Transverse colon (tissue), 4 donors: ENCODE results near the gene SOHLH2. TPM values are rescaled to one million over a fixed set of nuclear protein-coding genes. Genes with fewer than 3 reads are reported as not detected.

Experiments
- DNase-seq: peaks from one replicate; pipeline ENCODE4 v3.0.0-alpha.2; 2019
- H3K27ac ChIP-seq, 4 donors: fragments of 200-600 bp; sonication (generic); 2 replicates each; pipeline ENCODE4 v1.5.1; 2016 to 2018; ENCODE audit warnings: inconsistent platforms in 4 of 4
- H3K27me3 ChIP-seq: fragments of 200-600 bp; sonication (generic); 2 replicates; pipeline ENCODE4 v1.5.1; 2017; ENCODE audit warnings: inconsistent platforms
- H3K36me3 ChIP-seq, 4 donors: fragments of 200-600 bp; sonication (generic); 2 replicates each; pipeline ENCODE4 v1.5.1; 2017 to 2019; ENCODE audit warnings: inconsistent platforms in 4 of 4
- H3K4me1 ChIP-seq, 4 donors: fragments of 200-600 bp; sonication (generic); 2 replicates each; pipeline ENCODE4 v1.5.1; 2017 to 2020; ENCODE audit warnings: inconsistent platforms in 4 of 4
- H3K4me3 ChIP-seq, 4 donors: fragments of 200-600 bp; sonication (generic); 1 replicate in 1 of 4; 2 replicates in 3 of 4; pipeline versions ENCODE4 v1.5.1 to v1.6.1; 2017 to 2019; ENCODE audit warnings: inconsistent platforms in 4 of 4
- H3K9me3 ChIP-seq, 2 donors: fragments of 200-600 bp; sonication (generic); 2 replicates each; pipeline ENCODE4 v1.5.1; 2017 to 2019; ENCODE audit warnings: inconsistent platforms in 2 of 2
- CTCF ChIP-seq, 5 experiments: fragments of 200-600 bp in 3 of 5; fragments of 450-650 bp in 2 of 5; sonication (generic) in 3 of 5; IDR thresholded peaks; 1 replicate in 2 of 5; 2 replicates in 3 of 5; pipeline ENCODE4 v1.5.1; 2016 to 2017; ENCODE audit warnings: antibody characterized with exemption in 5 of 5, inconsistent platforms in 3 of 5, mild to moderate bottlenecking in 2 of 5, moderate library complexity in 1 of 5
- EP300 ChIP-seq: sonication (generic); formaldehyde crosslinking; IDR thresholded peaks from one replicate; pipeline ENCODE4 v1.6.1; 2017; ENCODE audit warnings: antibody characterized with exemption, low read depth
- POLR2A ChIP-seq: fragments of 450-650 bp; IDR thresholded peaks from one replicate; pipeline ENCODE4 v1.6.1; 2016; ENCODE audit warnings: antibody characterized with exemption, mild to moderate bottlenecking, moderate library complexity
- POLR2AphosphoS5 ChIP-seq, 3 donors: sonication (generic); formaldehyde crosslinking; IDR thresholded peaks; one replicate each; pipeline ENCODE4 v1.6.1; 2016; ENCODE audit warnings: antibody characterized with exemption in 3 of 3
- WGBS, 2 donors: methylation state at CpG; one replicate each; pipeline ENCODE4 v1.1.5; 2018; ENCODE audit warnings: low coverage in 1 of 2; 5-methylcytosine and 5-hydroxymethylcytosine counted together
- in situ Hi-C, 4 donors: fragments of 200-750 bp; cut with MboI; loops; one replicate each; pipeline versions ENCODE4 v1.15.0 to v1.15.1; 2017; ENCODE audit warnings: low sequenced_read_pairs in 3 of 4, low pct_ligation_motif_present in 1 of 4, low pct_unique_long_range_greater_than_20kb in 1 of 4
- intact Hi-C: fragments of 100-400 bp; cut with DNase I; formaldehyde crosslinking; loops from one replicate; pipeline ENCODE4 v1.15.1; 2023; ENCODE audit warnings: low total_unique reads
- total RNA-seq, 4 donors: library from RNA; depleted of rRNA; stranded (reverse); fragments of >200 nt; gene quantifications; one replicate each; pipeline ENCODE4 v1.1.0, GENCODE V29; 2016

The SOHLH2 gene
- total RNA-seq, 4 donors from 2014 or later, result 0.27 TPM; not detected in 3

- no peak for DNase-seq
- TF ChIP-seq EP300 (no peak), CTCF (IDR thresholded peaks at IDR 0.05) (no peak), POLR2AphosphoS5 (IDR thresholded peaks at IDR 0.05) (no peak), POLR2A (no peak)
- H3K4me3 ChIP-seq, result no peak overlapping the region
- no peaks in the 10 kb centered on the region for H3K9me3 ChIP-seq
- intact Hi-C loops, result no loop called here
- WGBS, 2 donors, result 69 to 86% methylated on average over 1 to 3 of the region's 3 CpGs
- in situ Hi-C loops, result no loop called here
- H3K36me3 ChIP-seq, result no peaks in the 10 kb centered on the region
- no peaks in the 10 kb centered on the region for H3K27me3 ChIP-seq
- H3K27ac ChIP-seq, result no peak overlapping the region
- no peaks in the 10 kb centered on the region for H3K4me1 ChIP-seq
Measured at GRCh38 chr13:36212789-36213188, 1.6 kb downstream of the SOHLH2 start.

GRCh38 chr13:36211567-36211966, 2.8 kb downstream of the SOHLH2 start:
- intact Hi-C loops, result no loop called here
- WGBS, 2 donors, result 60 to 67% methylated on average over 2 to 4 of the region's 4 CpGs

GRCh38 chr13:36210738-36211137, 3.6 kb downstream of the SOHLH2 start:
- Histone ChIP-seq H3K4me3 (no peak overlapping the region), H3K27ac (no peak overlapping the region), H3K9me3 (no peaks in the 10 kb centered on the region), H3K27me3 (no peaks in the 10 kb centered on the region), H3K36me3 (no peaks in the 10 kb centered on the region), H3K4me1 (no peaks in the 10 kb centered on the region)
- intact Hi-C loops (no loop called here), in situ Hi-C loops (no loop called here)
- TF ChIP-seq EP300 (no peak), POLR2A (no peak), CTCF (IDR thresholded peaks at IDR 0.05) (no peak), POLR2AphosphoS5 (IDR thresholded peaks at IDR 0.05) (no peak)
- 73 to 76% methylated on average over 4 of the region's 4 CpGs for WGBS, 2 donors
- no peak for DNase-seq

More at GRCh38 chr13:36211567-36211966, 2.8 kb downstream of the SOHLH2 start:
- no peak for DNase-seq
- TF ChIP-seq EP300 (no peak), POLR2AphosphoS5 (IDR thresholded peaks at IDR 0.05) (no peak), POLR2A (no peak), CTCF (IDR thresholded peaks at IDR 0.05) (no peak)
- Histone ChIP-seq H3K4me1 (no peaks in the 10 kb centered on the region), H3K4me3 (no peak overlapping the region), H3K27me3 (no peaks in the 10 kb centered on the region), H3K27ac (no peak overlapping the region), H3K36me3 (no peaks in the 10 kb centered on the region), H3K9me3 (no peaks in the 10 kb centered on the region)
- in situ Hi-C loops, result no loop called here

GRCh38 chr13:36207672-36208071, 6.7 kb downstream of the SOHLH2 start:
- intact Hi-C loops (no loop called here), in situ Hi-C loops (no loop called here)
- no peaks in the 10 kb centered on the region for H3K9me3 ChIP-seq
- no peaks in the 10 kb centered on the region for H3K27me3 ChIP-seq
- no peaks in the 10 kb centered on the region for H3K36me3 ChIP-seq
- DNase-seq, result no peak
- TF ChIP-seq POLR2AphosphoS5 (IDR thresholded peaks at IDR 0.05) (no peak), POLR2A (no peak), EP300 (no peak), CTCF (IDR thresholded peaks at IDR 0.05) (no peak)
- no peak overlapping the region for H3K27ac ChIP-seq
- H3K4me1 ChIP-seq, result no peaks in the 10 kb centered on the region
- H3K4me3 ChIP-seq, result no peak overlapping the region
- WGBS, 2 donors, result 80 to 82% methylated on average over 5 of the region's 5 CpGs
